Mucosa of descending colon (tissue), 3 donors: ENCODE measurements around the gene NINL. TPM values are rescaled to one million over a fixed set of nuclear protein-coding genes. Genes with fewer than 3 reads are reported as not detected.

Experiments used
- ATAC-seq: fragments of 200-7000 bp; cut with Tn5 transposase; one replicate; pipeline ENCODE4 v1.9.1; 2020; ENCODE audit warnings: mild to moderate bottlenecking, moderate library complexity
- DNase-seq, 3 donors: peaks; one replicate each; pipeline ENCODE4 v3.0.0-alpha.2; 2020
- H3K36me3 ChIP-seq: fragments of 200-600 bp; one replicate; pipeline ENCODE4 v1.8.0; 2021; ENCODE audit warnings: low read depth, mild to moderate bottlenecking
- H3K4me1 ChIP-seq: fragments of 200-600 bp; one replicate; pipeline ENCODE4 v1.8.0; 2021; ENCODE audit warnings: low read depth, mild to moderate bottlenecking
- H3K4me3 ChIP-seq: fragments of 200-600 bp; one replicate; pipeline ENCODE4 v1.8.0; 2021; ENCODE audit warnings: mild to moderate bottlenecking
- H3K9me3 ChIP-seq: fragments of 200-600 bp; one replicate; pipeline ENCODE4 v1.8.0; 2021; ENCODE audit warnings: mild to moderate bottlenecking
- CTCF ChIP-seq: fragments of 200-600 bp; IDR thresholded peaks from one replicate; pipeline ENCODE4 v1.8.0; 2022; ENCODE audit warnings: antibody characterized with exemption, mild to moderate bottlenecking
- intact Hi-C, 2 donors: fragments of 100-400 bp; cut with DNase I in 1 of 2; cut with micrococcal nuclease in 1 of 2; formaldehyde crosslinking; loops; one replicate each; pipeline versions ENCODE4 v1.11.0 to v1.11.1; 2022; cut with DNase I, micrococcal nuclease
- total RNA-seq, 3 donors: library from RNA; stranded (reverse); fragmentation: NEBNext Ultra II Directional in 2 of 3; extraction: Animal tissue kit (Norgen Biotek cat#: 25700) in 2 of 3; gene quantifications; one replicate each; pipeline versions ENCODE4 v1.2.1 to v1.2.4, GENCODE V29; 2021 to 2023
- donor health status: DM: no; HTN: no; CAD: no; lungs with moderate emphysema.
- donor health status: DM: no; HTN: no; CAD: no.
- donor health status: DM: no; HTN: yes; CAD: no.

NINL gene
- total RNA-seq, 3 donors from 2014 or later, result 1.8 to 15.1 (median 3.3) TPM

GRCh38 chr20:25481918-25482253 lies 103.4 kb downstream of the NINL start:
- H3K36me3 ChIP-seq, result no peaks in the 10 kb centered on the region
- TF ChIP-seq CTCF, result no peak
- intact Hi-C loops, result no loop called here
- ATAC-seq (no peak), DNase-seq (no peak)
- no peaks in the 10 kb centered on the region for H3K4me1 ChIP-seq
- no peaks in the 10 kb centered on the region for H3K9me3 ChIP-seq
- no peak overlapping the region for H3K4me3 ChIP-seq

GRCh38 chr20:25481235-25481917 lies 104.0 kb downstream of the NINL start:
- ATAC-seq, result no peak
- DNase-seq, result no peak
- Histone ChIP-seq H3K9me3 (no peaks in the 10 kb centered on the region), H3K4me1 (no peaks in the 10 kb centered on the region), H3K4me3 (no peak overlapping the region), H3K36me3 (no peaks in the 10 kb centered on the region)
- intact Hi-C loops, result no loop called here
- TF ChIP-seq CTCF, result no peak

- TF ChIP-seq CTCF, result no peak
- no peaks in the 10 kb centered on the region for H3K4me1 ChIP-seq
- DNase-seq (no peak), ATAC-seq (no peak)
- no peaks in the 10 kb centered on the region for H3K36me3 ChIP-seq
- no peaks in the 10 kb centered on the region for H3K9me3 ChIP-seq
- H3K4me3 ChIP-seq, result no peak overlapping the region
- intact Hi-C loops, result no loop called here
Measured at GRCh38 chr20:25480797-25481196, 104.5 kb downstream of the NINL start.

- ATAC-seq, result no peak
- Histone ChIP-seq H3K9me3 (no peaks in the 10 kb centered on the region), H3K36me3 (no peaks in the 10 kb centered on the region), H3K4me3 (no peak overlapping the region), H3K4me1 (no peaks in the 10 kb centered on the region)
- intact Hi-C loops, result no loop called here
- no peak for DNase-seq
- TF ChIP-seq CTCF, result no peak
Measured at GRCh38 chr20:25480156-25480555, 105.2 kb downstream of the NINL start.

- intact Hi-C loops, result no loop called here
- DNase-seq, result no peak
- no peak for TF ChIP-seq CTCF
Measured at GRCh38 chr20:25479638-25480037, 105.7 kb downstream of the NINL start.

More at GRCh38 chr20:25479638-25480037, 105.7 kb downstream of the NINL start:
- no peaks in the 10 kb centered on the region for H3K9me3 ChIP-seq
- H3K4me1 ChIP-seq, result no peaks in the 10 kb centered on the region
- no peak overlapping the region for H3K4me3 ChIP-seq
- no peak for ATAC-seq
- no peaks in the 10 kb centered on the region for H3K36me3 ChIP-seq
